HCT116 (cell line): Measurements from ENCODE around the gene VSX1. TPM values are rescaled to one million over a fixed set of nuclear protein-coding genes. Genes with fewer than 3 reads are reported as not detected.

ENCODE experiments used
- ATAC-seq: fragments of 200-7000 bp; cut with Tn5 transposase; 2 replicates; pipeline ENCODE4 v1.9.1; 2020; ENCODE audit warnings: mild to moderate bottlenecking, moderate library complexity
- BruUV-seq: library from RNA; stranded (reverse); fragments of 400-500 nt; replicated peaks from 2 replicates; lab custom pipeline; 2021; lab: Mats Ljungman, UMichigan
- CTCF ChIA-PET: fragments of 300-600 bp; sonication (Branson Sonifier 250); formaldehyde crosslinking; loops from one replicate; lab custom pipeline; 2021; ENCODE audit warnings: antibody characterized with exemption; lab: Charles Lee
- POLR2A ChIA-PET: fragments of 300-600, 350-600 bp; sonication (Branson Sonifier 250); formaldehyde crosslinking; loops from one replicate; lab custom pipeline; 2021; ENCODE audit warnings: antibody characterized with exemption; lab: Charles Lee
- RAD21 ChIA-PET, 2 experiments: fragments of 300-600 bp; sonication (Branson Sonifier 250); formaldehyde crosslinking; loops; one replicate each; lab custom pipeline; 2023; ENCODE audit warnings: low total read pairs in 2 of 2; ENCODE audit not compliant: uncharacterized antibody in 2 of 2, unreplicated experiment in 2 of 2, low non-redundant PET in 1 of 2; lab: Charles Lee
- DNase-seq: peaks from one replicate; pipeline ENCODE4 v3.0.0-alpha.2; 2010; ENCODE audit warnings: low read depth, low spot score
- H2AFZ ChIP-seq: fragments of 200-600 bp; shearing (Covaris generic), sonication (generic); 2 replicates; pipeline ENCODE4 v1.6.1; 2017; ENCODE audit warnings: low read depth, mixed run types, mixed read lengths, antibody characterized with exemption, low read length; ENCODE audit not compliant: poor library complexity, severe bottlenecking
- H3K27ac ChIP-seq: 2 replicates; pipeline ENCODE4 v1.5.1; 2012; ENCODE audit warnings: low read depth, low read length
- H3K27me3 ChIP-seq: fragments of 200-600 bp; sonication (generic); 2 replicates; pipeline ENCODE4 v1.6.1; 2016; ENCODE audit warnings: mixed run types, low read length, mixed read lengths; ENCODE audit not compliant: insufficient read depth
- H3K36me3 ChIP-seq, 2 experiments: fragments of 200-500 bp in 1 of 2; fragments of 200-600 bp in 1 of 2; sonication (Bioruptor generic) in 1 of 2; sonication (generic) in 1 of 2; 2 replicates each; pipeline versions ENCODE4 v1.5.1 to v1.6.1; 2014 to 2016; ENCODE audit warnings: low read length in 2 of 2, inconsistent platforms in 1 of 2, mixed read lengths in 1 of 2, mixed run types in 1 of 2; ENCODE audit not compliant: insufficient read depth in 2 of 2, control insufficient read depth in 1 of 2
- H3K4me1 ChIP-seq, 2 experiments: fragments of 200-600 bp in 1 of 2; sonication (generic) in 1 of 2; 2 replicates each; pipeline versions ENCODE4 v1.5.1 to v1.6.1; 2012 to 2017; ENCODE audit warnings: low read length in 2 of 2, inconsistent platforms in 1 of 2, mild to moderate bottlenecking in 1 of 2, mixed read lengths in 1 of 2, mixed run types in 1 of 2, moderate library complexity in 1 of 2; ENCODE audit not compliant: insufficient read depth in 2 of 2, control insufficient read depth in 1 of 2
- H3K4me2 ChIP-seq: fragments of 200-600 bp; sonication (generic); 2 replicates; pipeline ENCODE4 v1.6.1; 2017; ENCODE audit warnings: mixed run types, low read length, mixed read lengths
- H3K4me3 ChIP-seq, 2 experiments: fragments of 200-600 bp in 1 of 2; sonication (generic) in 1 of 2; replicated peaks in 1 of 2; 2 replicates each; pipeline ENCODE4 v1.5.1; 2011 to 2016; ENCODE audit warnings: low read length in 2 of 2, control low read depth in 1 of 2, low read depth in 1 of 2, mild to moderate bottlenecking in 1 of 2, mixed read lengths in 1 of 2, mixed run types in 1 of 2
- H3K79me2 ChIP-seq: fragments of 200-600 bp; sonication (generic); 2 replicates; pipeline ENCODE4 v1.6.1; 2017; ENCODE audit warnings: mild to moderate bottlenecking, mixed run types, low read length, moderate library complexity, mixed read lengths; ENCODE audit not compliant: insufficient read depth
- H3K9ac ChIP-seq: fragments of 200-600 bp; sonication (generic); 2 replicates; pipeline ENCODE4 v1.6.1; 2016; ENCODE audit warnings: low read length, mixed read lengths
- H3K9me2 ChIP-seq: fragments of 200-600 bp; sonication (generic), shearing (Covaris generic); 2 replicates; pipeline ENCODE4 v1.6.1; 2017; ENCODE audit warnings: mixed run types, mild to moderate bottlenecking, moderate library complexity; ENCODE audit not compliant: insufficient read depth
- H3K9me3 ChIP-seq, 2 experiments: fragments of 200-500 bp in 1 of 2; fragments of 200-600 bp in 1 of 2; sonication (Bioruptor generic) in 1 of 2; sonication (generic) in 1 of 2; 2 replicates each; pipeline ENCODE4 v1.6.1; 2014 to 2017; ENCODE audit warnings: low read length in 2 of 2, mixed read lengths in 2 of 2, inconsistent platforms in 1 of 2, low read depth in 1 of 2, mild to moderate bottlenecking in 1 of 2, mixed run types in 1 of 2, moderate library complexity in 1 of 2; ENCODE audit not compliant: control insufficient read depth in 1 of 2, insufficient read depth in 1 of 2
- H4K20me1 ChIP-seq: fragments of 200-600 bp; sonication (generic), shearing (Covaris generic); 2 replicates; pipeline ENCODE4 v1.6.1; 2017; ENCODE audit warnings: mixed run types, mild to moderate bottlenecking, moderate library complexity; ENCODE audit not compliant: insufficient read depth
- EZH2 ChIP-seq: fragments of 200-600 bp; sonication (generic); IDR thresholded peaks from 2 replicates; pipeline ENCODE4 v1.6.1; 2017; ENCODE audit warnings: antibody characterized with exemption, mixed run types
- EZH2phosphoT487 ChIP-seq: fragments of 200-600 bp; IDR thresholded peaks from 2 replicates; pipeline ENCODE4 v1.6.1; 2018; ENCODE audit warnings: antibody characterized with exemption, borderline replicate concordance
- FOSL1 ChIP-seq: IDR thresholded peaks from 2 replicates; pipeline ENCODE4 v1.6.1; 2012; ENCODE audit warnings: low read depth
- POLR2A ChIP-seq: IDR thresholded peaks from 2 replicates; pipeline ENCODE4 v1.7.0; 2011; ENCODE audit warnings: borderline replicate concordance; ENCODE audit not compliant: insufficient read depth, insufficient read length; ENCODE audit errors: extremely low read depth
- SP1 ChIP-seq: IDR thresholded peaks from 2 replicates; pipeline ENCODE4 v1.6.1; 2012; ENCODE audit warnings: low read depth
- SRF ChIP-seq: IDR thresholded peaks from 2 replicates; pipeline ENCODE4 v1.6.1; 2012; ENCODE audit warnings: low read depth
- intact Hi-C: fragments of 100-400 bp; cut with micrococcal nuclease; formaldehyde crosslinking; loops from 2 replicates; pipeline ENCODE4 v1.10.0; 2022
- total RNA-seq: library from RNA; stranded (reverse); gene quantifications from one replicate; pipeline ENCODE4 v1.2.1, GENCODE V29; 2021; ENCODE audit not compliant: unreplicated experiment
- TF ChIP-seq, protein P1 (sequence below): IDR thresholded peaks from 2 replicates; pipeline ENCODE4 v1.6.1; 2012
- TF ChIP-seq, protein P2 (sequence below): IDR thresholded peaks from 2 replicates; pipeline ENCODE4 v1.6.1; 2012
- TF ChIP-seq, protein P3 (sequence below), 3 experiments: fragments of 200-600 bp in 1 of 3; sonication (generic) in 1 of 3; IDR thresholded peaks in 2 of 3; conservative IDR thresholded peaks in 1 of 3; 2 replicates each; pipeline ENCODE4 v1.5.1; 2012 to 2017; ENCODE audit warnings: low read depth in 2 of 3, low read length in 2 of 3, antibody characterized with exemption in 1 of 3, borderline replicate concordance in 1 of 3, control low read depth in 1 of 3, mild to moderate bottlenecking in 1 of 3, mixed read lengths in 1 of 3, mixed run types in 1 of 3, moderate library complexity in 1 of 3; ENCODE audit not compliant: insufficient read depth in 1 of 3
- TF ChIP-seq, protein P4 (sequence below): IDR thresholded peaks from 2 replicates; pipeline ENCODE4 v1.6.1; 2012; ENCODE audit warnings: low read depth

Gene VSX1
- total RNA-seq, 1 experiment from 2014 or later, result not detected

DNA sequence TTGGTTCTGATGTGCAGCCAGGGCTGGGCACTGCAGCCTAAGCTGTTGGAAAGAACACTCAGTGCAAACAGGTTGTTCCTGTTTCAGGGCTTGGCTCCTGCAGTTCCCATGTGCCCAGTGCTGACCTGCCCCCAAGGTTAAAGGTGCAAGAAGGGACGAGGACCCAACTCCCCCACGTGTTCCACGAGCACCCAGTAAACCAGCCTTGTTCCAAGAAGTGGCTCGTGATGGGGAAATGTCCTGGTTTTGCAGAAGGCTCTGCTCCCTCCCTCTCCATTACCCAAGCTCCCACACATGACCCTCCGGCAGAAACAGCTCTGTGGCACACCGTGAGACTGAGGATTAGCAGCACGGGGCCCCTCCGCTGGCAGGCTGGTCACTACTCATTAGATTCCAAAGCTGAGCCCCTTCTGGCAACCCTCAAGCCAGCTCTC lies 33.4 kb downstream of the VSX1 start:
- Histone ChIP-seq H3K9me3 (no peaks in the 10 kb centered on the region), H3K4me1 (no peaks in the 10 kb centered on the region), H3K79me2 (no peaks in the 10 kb centered on the region), H3K9me2 (no peaks in the 10 kb centered on the region), H3K36me3 (no peaks in the 10 kb centered on the region; a peak in 1 of 4 replicates), H3K4me2 (no peak overlapping the region), H2AFZ (no peak overlapping the region), H3K27me3 (no peaks in the 10 kb centered on the region; the same call in 1 of the 2 replicates), H3K27ac (no peak overlapping the region), H3K4me3 (no peak overlapping the region), H4K20me1 (no peaks in the 10 kb centered on the region), H3K9ac (no peak overlapping the region)
- intact Hi-C loops, result no loop called here
- no TSS peak for BruUV-seq
- RAD21 ChIA-PET, result no interaction called here
- no peak for DNase-seq
- ATAC-seq, result no peak
- POLR2A ChIA-PET, result no interaction called here
- CTCF ChIA-PET, result no interaction called here
- TF ChIP-seq POLR2A, result no peak
- TF ChIP-seq, protein P1, sequence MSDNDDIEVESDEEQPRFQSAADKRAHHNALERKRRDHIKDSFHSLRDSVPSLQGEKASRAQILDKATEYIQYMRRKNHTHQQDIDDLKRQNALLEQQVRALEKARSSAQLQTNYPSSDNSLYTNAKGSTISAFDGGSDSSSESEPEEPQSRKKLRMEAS, result no peak
- TF ChIP-seq, protein P2, sequence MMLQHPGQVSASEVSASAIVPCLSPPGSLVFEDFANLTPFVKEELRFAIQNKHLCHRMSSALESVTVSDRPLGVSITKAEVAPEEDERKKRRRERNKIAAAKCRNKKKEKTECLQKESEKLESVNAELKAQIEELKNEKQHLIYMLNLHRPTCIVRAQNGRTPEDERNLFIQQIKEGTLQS, result no peak
- TF ChIP-seq EZH2, result no peak
- TF ChIP-seq FOSL1, result no peak
- TF ChIP-seq, protein P3, sequence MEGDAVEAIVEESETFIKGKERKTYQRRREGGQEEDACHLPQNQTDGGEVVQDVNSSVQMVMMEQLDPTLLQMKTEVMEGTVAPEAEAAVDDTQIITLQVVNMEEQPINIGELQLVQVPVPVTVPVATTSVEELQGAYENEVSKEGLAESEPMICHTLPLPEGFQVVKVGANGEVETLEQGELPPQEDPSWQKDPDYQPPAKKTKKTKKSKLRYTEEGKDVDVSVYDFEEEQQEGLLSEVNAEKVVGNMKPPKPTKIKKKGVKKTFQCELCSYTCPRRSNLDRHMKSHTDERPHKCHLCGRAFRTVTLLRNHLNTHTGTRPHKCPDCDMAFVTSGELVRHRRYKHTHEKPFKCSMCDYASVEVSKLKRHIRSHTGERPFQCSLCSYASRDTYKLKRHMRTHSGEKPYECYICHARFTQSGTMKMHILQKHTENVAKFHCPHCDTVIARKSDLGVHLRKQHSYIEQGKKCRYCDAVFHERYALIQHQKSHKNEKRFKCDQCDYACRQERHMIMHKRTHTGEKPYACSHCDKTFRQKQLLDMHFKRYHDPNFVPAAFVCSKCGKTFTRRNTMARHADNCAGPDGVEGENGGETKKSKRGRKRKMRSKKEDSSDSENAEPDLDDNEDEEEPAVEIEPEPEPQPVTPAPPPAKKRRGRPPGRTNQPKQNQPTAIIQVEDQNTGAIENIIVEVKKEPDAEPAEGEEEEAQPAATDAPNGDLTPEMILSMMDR (IDR thresholded peaks at IDR 0.05 in 2 of 3, conservative IDR thresholded peaks at IDR 0.05 in 1 of 3; ENCODE audit: borderline replicate concordance in 1 of 3, insufficient read depth in 1 of 3, low read depth in 2 of 3, low read length in 2 of 3), result no peak
- TF ChIP-seq SRF, result no peak
- TF ChIP-seq, protein P4, sequence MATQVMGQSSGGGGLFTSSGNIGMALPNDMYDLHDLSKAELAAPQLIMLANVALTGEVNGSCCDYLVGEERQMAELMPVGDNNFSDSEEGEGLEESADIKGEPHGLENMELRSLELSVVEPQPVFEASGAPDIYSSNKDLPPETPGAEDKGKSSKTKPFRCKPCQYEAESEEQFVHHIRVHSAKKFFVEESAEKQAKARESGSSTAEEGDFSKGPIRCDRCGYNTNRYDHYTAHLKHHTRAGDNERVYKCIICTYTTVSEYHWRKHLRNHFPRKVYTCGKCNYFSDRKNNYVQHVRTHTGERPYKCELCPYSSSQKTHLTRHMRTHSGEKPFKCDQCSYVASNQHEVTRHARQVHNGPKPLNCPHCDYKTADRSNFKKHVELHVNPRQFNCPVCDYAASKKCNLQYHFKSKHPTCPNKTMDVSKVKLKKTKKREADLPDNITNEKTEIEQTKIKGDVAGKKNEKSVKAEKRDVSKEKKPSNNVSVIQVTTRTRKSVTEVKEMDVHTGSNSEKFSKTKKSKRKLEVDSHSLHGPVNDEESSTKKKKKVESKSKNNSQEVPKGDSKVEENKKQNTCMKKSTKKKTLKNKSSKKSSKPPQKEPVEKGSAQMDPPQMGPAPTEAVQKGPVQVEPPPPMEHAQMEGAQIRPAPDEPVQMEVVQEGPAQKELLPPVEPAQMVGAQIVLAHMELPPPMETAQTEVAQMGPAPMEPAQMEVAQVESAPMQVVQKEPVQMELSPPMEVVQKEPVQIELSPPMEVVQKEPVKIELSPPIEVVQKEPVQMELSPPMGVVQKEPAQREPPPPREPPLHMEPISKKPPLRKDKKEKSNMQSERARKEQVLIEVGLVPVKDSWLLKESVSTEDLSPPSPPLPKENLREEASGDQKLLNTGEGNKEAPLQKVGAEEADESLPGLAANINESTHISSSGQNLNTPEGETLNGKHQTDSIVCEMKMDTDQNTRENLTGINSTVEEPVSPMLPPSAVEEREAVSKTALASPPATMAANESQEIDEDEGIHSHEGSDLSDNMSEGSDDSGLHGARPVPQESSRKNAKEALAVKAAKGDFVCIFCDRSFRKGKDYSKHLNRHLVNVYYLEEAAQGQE, result no peak
- no peak for TF ChIP-seq SP1
- no peak for TF ChIP-seq EZH2phosphoT487
